Activated CD4-positive, CD25-positive, alpha-beta regulatory T cell treated with anti-CD3 and anti-CD28 coated beads, Interleukin-2, amount 50 U/mL, for 24 hours (primary cell): ENCODE data around the gene BACE2.
"Not testable (repeated sequence)": the region's sequence is repeated elsewhere in the genome, so short reads cannot be mapped to it uniquely, and the experiment has no call there.

Source experiments
- ATAC-seq, 2 donors: fragments of 150-1000 bp; cut with Tn5 transposase; one replicate each; pipeline ENCODE4 v1.10.0; 2021; ENCODE audit warnings: mild to moderate bottlenecking in 1 of 2, moderate library complexity in 1 of 2

Gene BACE2

DNA sequence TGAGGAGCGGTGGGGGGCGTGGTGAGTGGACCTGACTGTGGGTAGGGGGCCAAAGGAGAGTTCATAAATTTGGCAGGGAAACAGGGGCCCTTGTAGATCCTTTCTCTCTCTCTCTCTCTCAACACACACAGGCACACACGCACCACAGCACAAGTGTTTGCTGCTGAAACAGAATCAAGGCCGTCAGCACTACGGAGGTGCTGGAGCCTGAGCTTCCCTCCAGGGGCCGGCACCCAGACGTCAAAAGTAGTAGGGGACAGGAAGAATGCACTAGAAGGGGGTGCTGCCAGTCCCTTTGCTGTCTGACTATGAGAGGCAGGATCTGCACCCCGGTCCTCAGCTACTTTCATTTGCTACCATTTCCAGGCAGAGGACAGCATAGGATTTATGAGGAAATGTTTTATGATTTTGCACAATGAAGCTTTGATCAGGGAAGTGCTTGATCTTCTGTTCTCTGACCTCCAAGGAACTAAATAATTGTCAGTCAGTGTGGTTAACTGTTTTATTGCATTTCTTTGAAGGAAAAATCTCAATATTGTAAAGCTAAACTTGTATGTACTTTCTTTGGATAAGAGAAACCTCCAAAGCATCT is 74.4 kb downstream of the BACE2 start:
- no peak for ATAC-seq

GRCh38 chr21:41243107-41243506 is 75.1 kb downstream of the BACE2 start:
- no peak for ATAC-seq

DNA sequence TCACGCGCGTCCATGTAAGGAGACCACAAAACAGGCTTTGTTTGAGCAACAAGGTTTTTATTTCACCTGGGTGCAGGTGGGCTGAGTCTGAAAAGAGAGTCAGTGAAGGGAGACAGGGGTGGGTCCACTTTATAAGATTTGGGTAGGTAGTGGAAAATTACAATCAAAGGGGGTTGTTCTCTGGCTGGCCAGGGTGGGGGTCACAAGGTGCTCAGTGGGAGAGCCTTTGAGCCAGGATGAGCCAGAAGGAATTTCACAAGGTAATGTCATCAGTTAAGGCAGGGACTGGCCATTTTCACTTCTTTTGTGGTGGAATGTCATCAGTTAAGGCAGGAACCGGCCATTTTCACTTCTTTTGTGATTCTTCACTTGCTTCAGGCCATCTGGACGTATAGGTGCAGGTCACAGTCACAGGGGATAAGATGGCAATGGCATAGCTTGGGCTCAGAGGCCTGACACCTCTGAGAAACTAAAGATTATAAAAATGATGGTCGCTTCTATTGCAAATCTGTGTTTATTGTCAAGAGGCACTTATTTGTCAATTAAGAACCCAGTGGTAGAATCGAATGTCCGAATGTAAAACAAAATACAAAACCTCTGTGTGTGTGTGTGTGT is 76.4 kb downstream of the BACE2 start:
- not testable (repeated sequence) for ATAC-seq

- ATAC-seq, result no peak
Observed at GRCh38 chr21:41245509-41246135, 77.7 kb downstream of the BACE2 start.

- ATAC-seq, result no peak
Observed at GRCh38 chr21:41246808-41247207, 78.8 kb downstream of the BACE2 start.

GRCh38 chr21:41247561-41248545 is 79.9 kb downstream of the BACE2 start:
- ATAC-seq, result no peak

DNA sequence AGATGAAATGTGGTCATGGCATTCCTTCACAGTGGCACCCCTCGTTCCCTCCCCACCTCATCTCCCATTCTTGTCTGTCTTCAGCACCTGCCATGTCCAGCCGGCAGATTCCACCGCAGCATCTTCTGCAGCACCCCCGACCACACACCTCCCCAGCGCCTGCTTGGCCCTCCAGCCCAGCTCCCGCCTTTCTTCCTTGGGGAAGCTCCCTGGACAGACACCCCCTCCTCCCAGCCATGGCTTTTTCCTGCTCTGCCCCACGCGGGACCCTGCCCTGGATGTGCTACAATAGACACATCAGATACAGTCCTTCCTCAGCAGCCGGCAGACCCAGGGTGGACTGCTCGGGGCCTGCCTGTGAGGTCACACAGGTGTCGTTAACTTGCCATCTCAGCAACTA is 81.5 kb downstream of the BACE2 start:
- no peak for ATAC-seq

DNA sequence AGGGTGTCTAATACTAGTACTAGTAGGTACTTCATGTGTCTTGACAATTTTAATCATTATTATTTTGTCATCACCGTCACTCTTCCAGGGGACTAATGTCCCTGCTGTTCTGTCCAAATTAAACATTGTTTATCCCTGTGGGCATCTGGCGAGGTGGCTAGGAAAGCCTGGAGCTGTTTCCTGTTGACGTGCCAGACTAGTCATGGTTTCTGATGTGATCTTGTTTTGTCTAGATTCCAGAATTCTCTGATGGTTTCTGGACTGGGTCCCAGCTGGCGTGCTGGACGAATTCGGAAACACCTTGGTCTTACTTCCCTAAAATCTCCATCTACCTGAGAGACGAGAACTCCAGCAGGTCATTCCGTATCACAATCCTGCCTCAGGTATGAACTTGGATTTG is 82.6 kb downstream of the BACE2 start:
- ATAC-seq, result no peak

- no peak for ATAC-seq
Observed at GRCh38 chr21:41251961-41252642, 84.1 kb downstream of the BACE2 start.

GRCh38 chr21:41254090-41254700 is 86.2 kb downstream of the BACE2 start:
- ATAC-seq, result no peak

DNA sequence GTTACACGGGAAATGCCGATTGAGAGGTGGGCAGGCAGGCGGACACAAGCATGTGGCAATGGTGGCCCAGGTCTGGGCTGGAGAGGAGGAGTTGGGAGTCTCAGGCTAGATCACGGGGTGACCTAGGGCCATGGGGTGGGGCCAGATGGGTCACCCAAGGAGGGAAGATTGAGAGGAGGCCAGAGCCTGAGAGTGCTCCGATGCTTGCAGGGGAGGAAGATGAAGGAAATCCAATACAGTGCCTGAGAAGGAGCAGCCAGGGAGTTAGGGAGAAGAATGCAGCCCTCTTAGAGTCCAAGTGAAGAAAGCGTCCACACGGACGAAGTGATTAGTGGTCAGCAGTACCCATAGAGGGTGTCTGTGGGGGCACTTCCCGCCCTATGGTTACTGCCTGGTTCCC is 87.2 kb downstream of the BACE2 start:
- ATAC-seq, result no peak

- ATAC-seq, result not testable (repeated sequence)
Observed at GRCh38 chr21:41256231-41256630, 88.3 kb downstream of the BACE2 start.

- no peak for ATAC-seq
Observed at GRCh38 chr21:41256771-41257702, 89.1 kb downstream of the BACE2 start.

DNA sequence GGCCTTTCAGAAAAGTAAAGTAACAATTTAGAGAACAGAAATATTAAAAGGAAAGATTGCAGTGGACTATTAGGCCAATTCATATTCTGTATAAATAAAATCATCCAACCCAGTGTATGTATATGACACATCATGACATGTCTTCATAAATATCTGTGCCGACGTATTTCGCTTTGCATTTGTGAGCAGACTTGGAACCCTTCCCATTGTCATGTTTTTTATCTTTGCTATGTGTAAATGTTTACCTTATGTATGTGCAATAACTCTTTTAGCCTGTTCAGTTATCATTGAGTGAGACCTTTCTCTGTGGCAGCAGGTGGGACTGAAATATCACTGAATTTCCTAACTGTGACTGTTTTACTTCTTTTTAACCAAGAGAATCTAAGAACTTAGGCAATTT is 90.7 kb downstream of the BACE2 start:
- no peak for ATAC-seq

DNA sequence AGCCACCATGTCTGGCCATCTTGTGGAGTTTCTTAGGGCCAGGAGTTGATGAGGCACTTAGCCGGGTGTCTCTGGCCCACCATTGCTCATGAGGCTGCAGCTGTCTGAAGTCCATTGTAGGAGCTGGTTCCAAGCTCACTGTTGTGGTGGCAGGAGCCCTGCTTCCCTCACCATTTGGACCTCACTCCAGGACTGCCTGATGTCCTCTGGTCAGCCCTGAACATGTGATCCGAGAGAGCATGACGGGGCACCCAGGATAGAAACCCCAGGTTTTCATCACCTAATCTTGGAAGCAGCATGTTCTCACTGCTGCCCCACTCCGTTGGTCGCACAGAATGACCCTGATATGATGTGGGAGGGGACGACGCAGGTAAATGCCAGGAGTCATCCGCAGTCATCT is 92.5 kb downstream of the BACE2 start:
- no peak for ATAC-seq

- no peak for ATAC-seq
Observed at GRCh38 chr21:41267346-41267745, 99.4 kb downstream of the BACE2 start.

- ATAC-seq, result no peak
Observed at GRCh38 chr21:41269535-41269934, 101.6 kb downstream of the BACE2 start.

- ATAC-seq, result no peak
Observed at GRCh38 chr21:41277196-41277595, 109.2 kb downstream of the BACE2 start.

DNA sequence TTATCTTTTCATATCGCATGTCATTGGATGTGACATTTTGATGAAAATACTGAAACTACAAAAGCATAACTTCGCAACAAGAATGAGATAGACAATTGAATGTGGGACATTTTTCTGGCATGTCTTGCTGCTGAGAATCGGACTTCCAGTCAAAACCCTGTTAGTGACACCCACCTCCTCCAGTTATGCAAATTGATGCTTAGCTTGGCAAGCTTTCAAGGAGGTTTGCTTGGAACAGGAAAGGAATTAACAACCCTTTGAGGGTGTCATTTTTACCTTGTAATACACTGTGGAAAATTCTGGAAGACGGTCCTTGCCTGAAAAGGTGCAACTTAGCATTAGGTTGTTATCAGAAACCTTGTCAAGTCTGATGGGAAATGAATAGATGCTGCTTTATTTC is 109.9 kb downstream of the BACE2 start:
- no peak for ATAC-seq

DNA sequence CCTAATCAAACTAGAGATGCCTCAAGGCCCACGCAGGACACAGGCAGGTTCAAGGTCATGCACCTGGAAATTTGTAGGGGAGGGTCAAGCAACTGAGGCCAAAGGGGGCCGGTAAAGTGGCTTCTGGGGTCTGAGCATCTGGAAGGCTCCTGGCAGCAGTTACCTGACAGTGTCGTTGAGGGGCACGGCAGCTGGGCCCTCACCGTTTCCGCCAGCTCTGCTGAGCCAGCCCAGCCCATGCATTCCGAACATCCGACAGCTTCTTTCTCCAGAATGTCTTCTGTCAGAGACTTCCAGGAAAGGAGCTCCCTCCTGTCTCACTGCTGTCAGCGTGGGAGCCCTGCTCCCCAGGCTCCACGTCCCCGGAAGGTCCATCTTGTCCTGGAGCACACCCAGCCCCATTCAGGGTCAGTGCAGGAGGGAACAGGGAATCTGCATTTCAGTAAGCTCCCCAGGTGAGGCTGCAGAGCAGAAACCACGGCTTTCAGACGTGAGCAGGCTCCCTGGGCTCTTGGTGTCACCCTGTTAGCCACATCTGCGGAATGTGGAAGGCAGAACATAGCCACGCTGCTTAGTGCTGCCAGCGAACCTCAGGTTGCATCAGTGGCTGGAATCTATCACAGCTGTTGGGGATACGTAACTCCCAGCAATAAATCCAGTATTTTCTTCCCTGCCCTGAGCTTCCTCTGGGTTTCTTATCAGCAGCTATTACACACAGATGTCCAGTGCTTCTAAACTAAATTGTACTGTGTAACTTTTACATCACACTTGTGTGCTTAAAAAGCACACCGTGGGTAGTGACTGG is 112.4 kb downstream of the BACE2 start:
- ATAC-seq, result no peak
